GM19035 (cell line): ENCODE data around the gene EEF1AKMT3.

Experiments
- ATAC-seq: cut with Tn5 transposase; IDR thresholded peaks from one replicate; pipeline ENCODE4 v1.9.1; 2021; ENCODE audit not compliant: unreplicated experiment

Gene EEF1AKMT3

DNA sequence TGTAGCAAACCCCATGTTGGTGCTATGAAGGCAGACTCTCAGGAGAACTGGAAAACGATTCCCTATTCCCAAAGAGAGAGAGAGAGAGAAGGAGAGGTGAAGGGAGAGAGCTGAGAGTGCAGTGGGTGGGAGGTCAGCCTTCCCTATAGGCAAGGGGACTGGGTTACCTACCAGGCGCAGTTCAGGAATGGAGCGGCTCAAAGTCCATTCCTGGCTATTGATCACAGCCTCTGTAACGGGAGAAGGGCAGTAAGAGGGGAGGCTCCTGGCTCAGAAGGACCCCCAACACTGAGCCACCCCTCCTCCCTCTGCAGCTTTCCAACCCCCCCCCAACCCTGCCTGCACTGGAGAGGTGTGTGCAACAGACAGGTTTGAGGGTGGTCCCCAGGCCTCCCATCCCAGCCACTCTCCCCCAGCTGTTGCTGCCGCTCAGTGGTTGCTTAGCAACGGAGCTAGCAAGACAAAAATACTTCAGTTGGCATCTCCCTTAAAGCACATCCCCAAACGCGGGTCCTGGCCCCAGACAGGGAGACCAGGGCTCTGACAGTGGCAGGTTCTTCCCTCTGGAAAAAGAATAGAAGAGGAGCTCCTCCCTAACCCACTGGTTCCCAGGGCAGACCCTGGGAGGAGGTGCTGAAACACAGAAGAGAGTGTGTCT lies 37.1 kb upstream of the EEF1AKMT3 start:
- ATAC-seq = no peak

DNA sequence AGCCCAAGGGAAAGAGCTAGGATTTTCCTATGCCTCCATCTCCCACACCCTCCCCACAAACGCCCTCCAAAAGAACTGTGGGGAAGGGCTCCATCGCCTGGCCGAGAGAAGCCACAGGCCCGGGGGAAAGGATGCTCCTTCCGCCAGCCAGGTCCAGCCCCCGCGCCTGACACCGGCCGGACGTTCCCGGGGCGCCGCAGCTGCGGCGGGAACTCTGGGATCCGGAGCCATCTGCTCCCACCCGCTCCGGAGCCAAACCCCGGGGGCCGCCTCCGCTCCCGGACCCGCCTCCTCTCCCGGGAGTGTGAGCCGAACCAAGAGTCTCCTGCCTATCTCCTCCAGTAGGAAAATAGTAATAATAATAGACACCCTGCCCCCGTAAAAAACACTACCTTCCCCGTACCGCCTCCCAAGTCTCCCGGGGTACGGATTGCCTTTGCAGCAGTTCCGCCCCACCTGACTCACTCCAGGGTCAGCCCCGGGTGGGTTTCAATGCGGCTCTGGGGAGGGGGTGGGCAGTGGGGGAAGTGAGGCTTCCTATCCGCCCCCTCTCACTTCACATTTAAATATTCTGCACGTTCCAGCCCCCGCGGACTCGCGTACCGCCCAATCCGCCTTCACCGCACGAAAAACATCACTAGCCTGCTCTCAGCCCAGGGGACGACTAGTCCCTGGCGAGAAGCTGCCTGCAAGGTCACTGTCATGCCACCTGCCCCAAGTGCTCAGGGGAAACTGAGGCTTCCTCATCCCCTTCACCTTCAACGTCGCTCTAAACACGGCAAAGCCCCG lies 36.3 kb upstream of the EEF1AKMT3 start:
- no peak for ATAC-seq

DNA sequence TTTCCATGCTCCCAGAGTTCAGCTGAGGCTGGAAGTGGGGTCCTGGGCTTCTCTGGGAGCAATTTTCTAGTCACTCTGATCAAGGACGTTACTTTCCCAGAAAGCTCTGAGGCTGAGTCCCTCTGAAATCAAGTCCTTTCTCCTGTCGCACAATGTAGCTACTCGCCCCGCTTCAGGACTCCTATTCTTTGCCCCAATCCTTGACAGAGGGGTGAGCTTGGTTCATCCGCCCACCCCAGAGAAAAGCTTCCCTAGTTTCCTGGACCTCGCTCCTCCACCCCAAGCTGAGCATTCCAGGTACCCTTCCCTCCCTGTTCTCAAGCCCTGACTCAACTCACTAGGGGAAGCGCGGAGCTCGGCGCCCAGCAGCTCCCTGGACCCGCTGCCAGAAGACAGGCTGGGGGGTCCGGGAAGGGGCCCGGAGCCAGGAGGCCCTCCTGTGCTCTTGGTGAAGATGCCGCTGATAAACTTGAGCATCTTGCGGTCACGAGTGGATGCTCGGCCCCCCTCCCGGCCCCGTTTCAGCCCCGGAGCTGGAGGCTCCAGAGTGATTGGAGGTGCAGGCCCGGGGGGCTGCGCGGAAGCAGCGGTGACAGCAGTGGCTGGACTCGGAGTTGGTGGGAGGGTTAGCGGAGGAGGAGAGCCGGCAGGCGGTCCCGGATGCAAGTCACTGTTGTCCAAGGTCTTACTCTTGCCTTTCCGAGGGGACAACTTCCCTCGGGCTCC lies 35.5 kb upstream of the EEF1AKMT3 start:
- ATAC-seq = no peak

DNA sequence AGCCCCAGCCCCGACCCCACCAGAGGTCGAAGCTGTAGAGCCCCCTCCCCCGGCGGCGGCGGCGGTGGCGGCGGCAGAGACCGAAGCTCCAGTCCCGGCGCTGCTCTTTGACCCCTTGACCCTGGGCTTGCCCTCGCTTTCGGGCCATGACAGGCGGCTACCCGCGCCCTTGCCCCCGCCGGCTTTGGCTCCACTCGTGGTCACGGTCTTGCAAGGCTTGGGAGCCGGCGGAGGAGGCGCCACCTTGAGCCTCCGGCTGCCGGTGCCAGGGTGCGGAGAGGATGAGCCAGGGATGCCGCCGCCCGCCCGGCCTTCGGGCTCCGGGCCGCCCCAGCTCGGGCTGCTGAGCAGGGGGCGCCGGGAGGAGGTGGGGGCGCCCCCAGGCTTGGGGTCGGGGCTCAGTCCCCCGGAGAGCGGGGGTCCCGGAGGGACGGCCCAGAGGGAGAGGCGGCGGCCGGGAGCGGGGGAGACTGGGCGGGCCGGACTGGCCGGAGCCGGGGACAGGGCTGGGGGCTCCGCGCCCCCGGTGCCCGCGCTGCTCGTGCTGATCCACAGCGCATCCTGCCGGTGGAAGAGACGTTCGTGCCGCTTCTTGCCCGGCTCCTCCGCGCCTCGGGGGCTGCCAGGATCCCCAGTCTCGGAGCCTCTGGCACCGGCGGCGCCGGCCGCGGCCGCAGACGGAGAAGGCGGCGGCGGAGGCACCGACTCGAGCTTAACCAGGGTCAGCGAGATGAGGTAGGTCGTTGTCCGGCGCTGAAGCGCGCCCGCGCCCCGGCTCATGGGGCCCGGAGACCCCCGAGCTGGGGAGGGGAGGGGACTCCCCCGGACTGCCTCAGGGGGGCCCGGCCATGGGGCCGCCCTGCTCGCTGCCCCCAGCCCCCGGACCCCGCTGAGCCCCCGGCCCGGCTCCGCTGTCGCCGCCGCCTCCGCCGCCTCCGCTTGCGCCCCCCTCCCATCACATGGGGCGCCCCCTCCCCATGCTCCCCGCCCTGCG lies 34.6 kb upstream of the EEF1AKMT3 start:
- ATAC-seq = no peak

DNA sequence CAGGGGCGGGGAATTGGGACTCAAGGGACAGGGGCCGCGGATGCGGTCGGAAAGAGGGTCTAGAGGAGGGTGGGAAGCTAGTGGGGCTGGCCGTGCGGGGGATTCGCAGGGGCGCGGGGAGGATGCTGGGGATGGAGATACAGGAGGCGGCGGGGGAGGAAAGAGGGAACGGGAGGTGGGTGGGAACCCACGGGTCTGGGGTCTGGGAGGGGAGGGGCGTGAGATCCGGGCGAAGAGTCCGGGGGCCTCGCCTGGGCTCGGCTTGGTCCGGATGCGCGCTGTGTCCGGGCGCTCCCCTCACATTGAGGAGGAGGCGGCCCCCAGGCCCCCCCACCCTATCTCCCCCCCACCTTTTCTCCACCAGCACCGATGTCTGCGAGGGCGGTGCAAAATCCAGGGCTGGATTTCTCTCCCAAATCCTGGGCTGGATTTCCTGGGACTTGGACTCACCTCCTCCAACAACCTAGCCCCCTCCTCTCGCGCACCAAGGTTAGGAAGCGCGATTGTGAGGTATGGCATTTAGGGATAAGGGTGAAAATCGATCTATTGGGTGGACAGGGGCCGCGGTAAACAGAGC lies 33.7 kb upstream of the EEF1AKMT3 start, which contains the start of gene AGAP2:
TSS of gene AGAP2 (minus strand) at position 82 of the 577 bp plus-strand sequence. CDS start 496 bp downstream, outside the sequence.
- ATAC-seq = no peak

DNA sequence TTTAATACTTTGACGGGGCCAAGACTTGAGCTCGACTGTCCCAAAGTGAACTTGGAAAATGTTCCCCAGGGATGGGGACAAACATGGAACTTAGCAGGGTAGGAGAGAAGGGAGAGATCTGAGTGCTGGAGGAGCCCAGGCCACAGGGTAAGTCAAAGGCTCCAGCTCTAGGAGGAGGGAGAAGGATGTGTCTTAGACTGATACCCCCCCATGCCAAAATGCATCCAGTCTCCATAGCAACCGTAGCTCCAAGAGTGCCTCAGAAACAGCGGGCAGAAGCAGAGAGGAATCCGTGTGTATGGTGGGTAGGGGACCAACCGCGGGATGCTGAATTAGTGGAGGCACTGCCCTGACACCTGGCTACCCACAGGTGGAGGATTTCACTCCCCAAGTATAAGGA lies 33.0 kb upstream of the EEF1AKMT3 start:
- no peak for ATAC-seq

DNA sequence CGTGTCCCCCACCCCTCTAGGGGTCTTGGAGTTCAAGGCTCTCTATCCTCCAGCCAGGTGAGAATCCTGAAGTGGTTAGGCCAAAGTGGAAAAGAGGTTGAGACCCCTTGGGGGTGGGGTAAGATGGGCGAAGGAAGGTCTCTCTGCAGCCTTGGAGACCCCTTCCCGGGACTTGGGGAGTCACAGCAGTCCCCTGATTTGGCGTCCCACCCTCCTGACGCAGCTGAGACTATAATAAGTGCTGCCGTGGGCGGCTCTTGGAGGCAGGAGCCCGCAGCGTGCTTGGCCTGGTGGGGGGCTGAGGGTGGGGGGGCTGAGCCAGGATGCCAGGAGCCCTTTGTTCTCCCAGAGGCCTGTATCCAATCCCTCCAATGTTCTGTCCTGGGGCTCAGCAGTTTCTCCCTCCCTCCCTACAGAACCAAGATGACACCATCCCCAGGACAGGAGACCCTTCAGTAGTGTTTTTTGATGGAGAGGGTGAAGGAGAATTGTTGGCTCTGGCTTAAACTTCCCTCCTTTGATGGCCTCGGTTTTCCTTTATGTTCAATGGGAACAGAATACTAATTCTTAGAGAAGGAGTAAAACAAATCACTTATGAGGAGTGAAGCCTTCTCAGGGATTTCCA lies 32.4 kb upstream of the EEF1AKMT3 start:
- ATAC-seq = no peak

DNA sequence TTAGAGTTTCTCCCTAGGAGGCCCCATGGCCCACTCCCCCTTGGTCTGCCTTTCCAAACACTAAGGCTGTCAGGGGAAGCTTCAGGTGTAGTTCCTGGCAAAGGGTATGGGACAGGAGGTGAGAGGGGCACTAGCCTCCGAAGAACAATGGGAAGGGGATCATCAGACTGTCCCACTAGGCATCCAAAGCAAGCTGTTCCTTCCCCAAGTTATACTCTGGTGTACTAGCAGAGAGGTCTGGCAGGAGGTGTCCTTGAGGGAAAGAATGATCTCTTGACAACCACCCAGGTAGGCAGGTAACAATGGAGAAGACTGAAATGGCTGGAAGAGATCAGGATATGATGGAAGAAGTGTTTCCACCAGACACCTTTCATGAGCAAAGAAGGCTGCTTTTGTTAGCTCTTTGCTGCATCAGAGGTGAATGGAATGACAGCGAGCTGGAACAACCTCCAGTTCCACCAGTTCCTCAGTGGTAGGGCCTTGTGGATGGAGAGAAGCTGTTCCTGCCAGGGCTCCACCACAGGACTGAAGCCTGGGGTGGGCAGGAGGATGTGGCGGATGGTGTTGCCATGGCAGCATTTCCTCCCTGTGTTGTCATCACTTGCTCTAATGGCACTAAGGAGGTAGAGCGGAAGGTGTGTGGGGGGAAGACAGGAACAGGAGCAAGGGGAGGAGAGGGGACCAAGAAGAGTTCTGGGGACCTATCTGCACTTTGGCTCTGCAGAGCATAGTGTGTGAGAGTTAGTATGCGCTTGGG lies 31.6 kb upstream of the EEF1AKMT3 start:
- peak; percentile 38 for ATAC-seq

DNA sequence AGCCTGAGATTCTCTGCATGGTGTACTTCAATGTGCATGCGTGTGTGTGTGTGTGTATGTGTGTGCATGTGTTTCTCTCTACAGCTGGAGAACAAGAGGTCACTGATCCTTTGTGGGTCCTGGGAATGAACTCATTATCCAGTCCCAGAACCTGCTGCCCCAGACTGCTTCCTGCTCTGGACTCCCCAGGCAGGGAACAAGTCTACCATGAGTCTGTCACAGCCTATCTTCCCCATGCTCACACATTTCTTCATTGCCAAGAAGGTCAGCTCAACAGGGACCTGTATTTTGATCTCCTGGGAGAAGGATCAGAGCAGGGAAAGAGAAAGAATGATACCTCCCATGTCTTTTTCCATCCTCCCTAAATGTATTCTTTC lies 31.0 kb upstream of the EEF1AKMT3 start:
- no peak for ATAC-seq

DNA sequence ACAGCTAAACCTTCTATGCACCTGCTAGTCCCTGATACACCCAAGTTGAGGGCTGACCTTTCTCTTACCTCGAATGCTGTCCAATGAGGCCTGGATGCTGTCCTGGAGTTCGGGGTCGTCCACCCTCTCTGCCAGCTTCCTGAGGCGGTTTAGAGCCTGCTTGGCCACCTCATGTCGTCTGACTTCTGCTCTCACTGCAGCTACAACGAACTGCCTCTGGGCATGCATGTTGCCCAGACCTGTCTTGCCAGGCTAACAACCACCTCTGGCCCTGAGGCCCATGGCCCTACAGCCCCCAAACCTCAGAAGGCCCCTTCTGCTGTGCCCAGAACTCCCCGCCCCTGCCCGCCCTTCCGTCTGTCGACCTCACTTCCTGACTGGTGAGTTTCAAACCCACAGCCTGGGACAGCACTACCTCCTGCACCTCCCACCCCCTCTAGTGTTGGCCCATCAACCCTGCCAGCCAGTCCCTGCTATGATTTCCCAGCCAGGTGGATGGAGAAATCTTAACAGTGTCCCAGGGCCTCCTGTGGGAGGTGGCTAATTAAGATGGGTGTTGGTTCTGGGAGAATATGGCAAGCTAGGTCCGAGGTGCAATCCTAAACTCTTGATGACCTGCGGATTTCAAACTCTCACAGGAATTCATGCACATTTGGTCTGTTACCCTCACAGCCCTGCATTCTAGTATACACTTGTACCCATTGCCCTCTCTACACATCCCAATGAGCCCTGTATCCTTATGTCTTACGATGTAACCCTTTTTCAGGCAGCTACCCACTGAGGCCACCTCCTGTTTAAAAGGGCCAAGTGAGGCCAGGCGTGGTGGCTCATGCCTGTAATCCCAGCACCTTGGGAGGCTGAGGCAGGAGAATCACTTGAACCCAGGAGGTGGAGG lies 30.3 kb upstream of the EEF1AKMT3 start:
- ATAC-seq = peak; percentile 55

DNA sequence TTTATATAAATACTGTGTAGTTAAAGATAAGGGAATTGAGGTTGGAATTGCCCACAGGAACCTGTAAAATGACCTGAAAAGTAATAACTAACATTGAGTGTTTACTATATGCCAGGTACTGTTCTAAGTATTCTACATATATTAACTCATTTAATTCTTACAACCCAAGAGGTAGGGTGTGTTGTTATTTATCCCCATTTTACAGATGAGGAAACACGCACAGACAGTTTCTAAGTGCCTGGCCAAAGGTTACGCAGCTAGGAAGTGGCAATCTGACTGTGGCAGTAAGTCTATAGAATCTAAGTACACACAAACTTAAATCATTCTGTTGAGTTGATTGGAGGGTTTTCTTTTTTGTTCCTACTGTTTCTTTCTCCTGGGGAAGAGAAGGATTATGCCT lies 28.6 kb upstream of the EEF1AKMT3 start:
- ATAC-seq = no peak

DNA sequence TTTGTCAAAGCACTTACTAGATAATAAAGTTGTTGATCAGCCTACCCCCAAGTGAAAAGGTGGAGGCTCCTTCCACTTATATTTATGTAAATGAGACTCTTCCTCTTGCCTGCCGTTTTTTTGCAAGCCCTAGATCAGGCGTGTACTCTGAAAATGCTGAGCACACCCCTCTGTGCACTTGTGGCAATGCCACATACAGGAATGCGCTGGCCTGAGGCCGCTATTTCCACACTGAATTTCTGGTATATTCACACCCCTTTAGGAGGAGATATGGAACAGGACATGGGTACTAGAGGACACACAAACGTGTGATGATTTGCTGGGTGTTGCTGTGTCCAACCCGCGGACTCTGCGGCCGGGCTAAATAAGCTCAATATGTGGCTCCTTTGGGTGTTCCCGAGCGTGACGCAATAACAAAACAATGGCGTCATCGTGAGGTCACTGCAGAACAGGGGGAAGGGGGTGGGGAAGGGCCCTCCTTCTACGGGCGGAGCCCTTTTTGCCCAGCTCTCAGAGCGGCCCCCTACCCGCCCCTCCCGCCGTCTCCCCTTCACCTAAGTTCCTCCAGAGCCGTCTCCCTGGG lies 28.1 kb upstream of the EEF1AKMT3 start:
- peak; percentile 43 for ATAC-seq

DNA sequence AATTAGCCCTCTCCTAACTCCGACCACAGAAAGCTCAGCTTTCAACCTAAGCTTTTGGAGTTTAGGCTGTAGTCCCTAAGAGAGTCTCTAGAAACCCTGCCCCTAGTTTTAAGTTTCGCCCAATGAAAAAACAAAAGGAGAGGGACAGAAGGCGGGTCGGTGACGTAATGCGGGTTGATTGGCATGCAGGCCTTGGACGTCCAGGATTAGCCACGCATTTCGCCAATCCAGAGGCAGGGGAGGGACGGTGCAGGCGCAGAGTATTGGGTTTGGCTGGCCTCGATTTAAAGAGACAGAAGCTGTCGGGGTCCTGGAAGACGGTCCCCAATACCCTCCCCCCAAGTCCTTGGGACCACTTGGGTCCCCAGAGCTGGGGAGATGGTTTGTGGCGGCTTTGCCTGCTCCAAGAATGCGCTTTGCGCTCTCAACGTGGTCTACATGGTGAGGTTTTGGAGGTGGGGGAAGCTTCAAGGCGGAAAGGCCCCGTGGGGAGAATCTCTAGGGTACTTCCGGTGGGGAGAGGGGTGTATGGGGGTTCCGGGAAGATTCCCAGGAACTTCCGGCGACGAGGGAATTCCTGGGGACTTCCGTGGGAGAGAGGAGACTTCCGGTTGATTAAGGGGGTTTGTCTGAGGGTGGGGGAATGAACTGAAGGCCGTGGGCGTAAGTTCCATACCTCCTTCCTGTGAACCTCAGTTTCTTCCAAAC lies 27.5 kb upstream of the EEF1AKMT3 start, which contains the start of gene TSPAN31:
TSS of gene TSPAN31 (plus strand) at position 263 of the 708 bp plus-strand sequence. CDS start at position 379, 116 bp downstream.
- peak; percentile 84 for ATAC-seq

DNA sequence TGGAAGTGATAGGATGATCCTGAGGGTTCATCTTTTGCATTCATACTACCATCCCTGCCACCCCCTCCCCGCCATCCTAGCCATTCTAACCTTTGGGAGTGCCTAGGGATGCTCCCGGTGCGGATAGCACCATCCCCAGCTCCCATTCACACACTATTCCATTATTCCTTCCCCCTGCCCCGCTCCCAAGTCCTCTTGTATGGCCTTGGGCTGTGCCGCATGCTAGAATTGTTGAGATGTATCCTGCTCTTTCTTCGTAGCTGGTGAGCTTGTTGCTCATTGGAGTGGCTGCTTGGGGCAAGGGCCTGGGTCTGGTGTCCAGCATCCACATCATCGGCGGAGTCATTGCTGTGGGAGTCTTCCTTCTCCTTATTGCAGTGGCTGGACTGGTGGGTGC lies 26.9 kb upstream of the EEF1AKMT3 start:
- ATAC-seq = no peak

DNA sequence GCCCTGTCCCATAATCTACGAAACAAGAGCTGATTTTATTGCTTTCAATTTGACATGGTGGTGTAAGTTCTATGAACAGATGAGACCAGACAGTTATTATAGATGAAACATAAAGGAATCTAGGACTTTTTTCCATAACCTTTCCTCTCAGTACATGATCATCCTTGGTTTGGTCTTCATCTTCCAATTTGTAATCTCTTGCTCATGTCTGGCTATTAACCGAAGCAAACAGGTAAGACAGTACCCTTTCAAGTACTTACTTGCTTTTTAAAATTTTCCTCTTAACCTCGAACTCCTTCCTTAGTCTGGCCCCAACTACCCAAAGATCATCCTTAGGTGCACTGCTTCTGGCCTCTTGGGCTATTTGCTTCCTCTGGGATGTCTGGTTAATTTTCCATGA lies 26.4 kb upstream of the EEF1AKMT3 start:
- no peak for ATAC-seq

DNA sequence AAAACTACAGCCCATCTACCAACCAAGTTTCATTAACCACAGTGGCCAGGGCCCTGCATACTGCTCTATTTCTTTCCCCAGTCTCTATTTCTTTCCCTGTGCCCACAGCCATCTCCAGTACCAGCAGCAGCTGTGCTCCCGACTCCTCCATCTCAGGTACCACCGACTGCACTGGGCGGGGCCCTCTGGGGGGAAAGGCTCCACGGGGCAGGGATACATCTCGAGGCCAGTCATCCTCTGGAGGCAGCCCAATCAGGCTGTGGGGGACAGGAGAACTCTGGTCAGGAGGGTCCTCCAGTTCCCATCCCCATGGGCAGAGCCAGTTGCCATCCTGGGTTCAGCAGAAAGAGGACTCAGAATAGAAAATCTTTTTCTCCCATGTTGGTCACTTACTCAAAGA lies 23.4 kb upstream of the EEF1AKMT3 start:
- ATAC-seq = no peak
